Measurements from ENCODE around the gene NXPH3.

NXPH3 gene

DNA sequence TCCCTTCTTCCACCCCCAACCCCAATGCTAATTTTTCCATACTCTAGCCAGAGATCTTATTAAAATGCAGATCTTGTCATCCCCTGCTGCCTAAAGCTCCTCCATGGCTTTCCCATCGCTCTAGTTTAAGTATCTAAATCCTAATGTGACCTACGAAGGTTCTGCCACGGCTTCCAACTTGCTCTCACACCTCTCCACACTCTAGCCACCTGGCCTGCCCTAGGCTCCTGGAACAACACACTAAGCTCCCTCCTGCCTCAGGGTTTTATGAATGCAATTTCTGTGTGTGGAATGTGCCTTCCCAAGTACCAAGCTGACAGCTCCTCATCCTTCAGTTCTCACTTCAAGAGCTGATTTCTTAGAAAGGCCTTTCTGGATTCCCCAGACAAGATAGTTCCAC, 16.6 kb downstream of the NXPH3 start:
- Histone ChIP-seq H3K9ac (ENCODE audit: low read depth, low read length, poor library complexity) (no peak overlapping the region), H3K4me3 (ENCODE audit: low read length in 2 of 2) (no peak overlapping the region), H3K4me2 (ENCODE audit: insufficient read depth, low read length, poor library complexity, severe bottlenecking) (no peak overlapping the region), H2AK5ac (ENCODE audit: low read depth, low read length) (no peak overlapping the region), H3K14ac (ENCODE audit: low read length) (no peak overlapping the region), H3K4ac (ENCODE audit: low read length) (no peak overlapping the region), H3K23ac (ENCODE audit: low read depth, low read length, poor library complexity) (no peak overlapping the region), H3K9me3 (replicated peaks in 1 of 2; ENCODE audit: control insufficient read depth in 2 of 2, insufficient read depth in 1 of 2, low read depth in 1 of 2, low read length in 2 of 2) (no peaks in the 10 kb centered on the region), H4K8ac (ENCODE audit: low read depth, low read length) (no peak overlapping the region), H2BK15ac (ENCODE audit: low read length) (no peak overlapping the region), H3K4me1 (ENCODE audit: control insufficient read depth in 2 of 2, insufficient read depth in 1 of 2, low read depth in 1 of 2, low read length in 2 of 2) (peaks cover 0 to 2% of the 10 kb centered on the region in 2 donors), H2AFZ (ENCODE audit: low read length) (no peak overlapping the region), H3K18ac (ENCODE audit: low read length) (no peak overlapping the region), H3K79me1 (ENCODE audit: low read depth, low read length) (no peaks in the 10 kb centered on the region), H4K91ac (ENCODE audit: low read depth, low read length, poor library complexity) (no peak overlapping the region), H2BK120ac (ENCODE audit: low read depth, low read length) (no peak overlapping the region), H3K36me3 (replicated peaks in 1 of 2; ENCODE audit: control insufficient read depth in 2 of 2, insufficient read depth in 2 of 2, low read length in 2 of 2) (peaks cover 4 to 17% of the 10 kb centered on the region in 2 donors), H3K27ac (replicated peaks; ENCODE audit: low read length) (no peak overlapping the region), H2BK5ac (ENCODE audit: low read length) (no peak overlapping the region), H2BK12ac (ENCODE audit: low read length) (no peak overlapping the region), H3K27me3 (ENCODE audit: control insufficient read depth in 3 of 3, insufficient read depth in 3 of 3, low read depth in 1 of 3, low read length in 3 of 3) (no peaks in the 10 kb centered on the region)
- DNase-seq (ENCODE audit: low spot score) = no peak
- WGBS, 2 donors (ENCODE audit: extremely low coverage in 2 of 2, insufficient read length in 2 of 2, insufficient replicate concordance in 1 of 2) = no CpG with 5 or more reads among the region's 3 CpGs

DNA sequence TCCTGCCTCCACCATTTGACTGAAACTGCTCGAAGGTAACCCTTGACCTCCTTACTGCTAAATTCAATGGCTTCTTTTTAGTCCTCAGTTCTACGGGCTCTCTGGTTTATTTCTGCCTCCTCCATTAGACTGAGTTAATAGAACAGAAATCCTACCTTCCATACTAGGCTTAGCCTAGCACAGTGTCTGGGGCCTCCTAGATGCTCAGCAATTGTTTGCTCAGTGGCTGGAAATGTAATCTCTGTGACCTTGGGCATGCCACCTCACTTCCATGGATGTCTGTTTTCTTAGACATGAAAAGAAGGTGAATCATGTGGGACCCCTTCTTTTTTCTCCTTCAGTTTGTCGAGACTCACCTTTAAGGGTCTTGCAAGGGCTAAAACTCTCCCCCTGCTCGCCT, 19.7 kb downstream of the NXPH3 start:
- no peak overlapping the region for H3K18ac ChIP-seq (ENCODE audit: low read length)
- H3K79me1 ChIP-seq (ENCODE audit: low read depth, low read length) = no peaks in the 10 kb centered on the region
- no peak overlapping the region for H2AK5ac ChIP-seq (ENCODE audit: low read depth, low read length)
- no peak overlapping the region for H2BK15ac ChIP-seq (ENCODE audit: low read length)
- no peak overlapping the region for H2BK5ac ChIP-seq (ENCODE audit: low read length)
- no peak overlapping the region for H3K9ac ChIP-seq (ENCODE audit: low read depth, low read length, poor library complexity)
- no peak overlapping the region for H3K4ac ChIP-seq (ENCODE audit: low read length)
- H2AFZ ChIP-seq (ENCODE audit: low read length) = no peak overlapping the region
- no peak overlapping the region for H4K8ac ChIP-seq (ENCODE audit: low read depth, low read length)
- H3K14ac ChIP-seq (ENCODE audit: low read length) = no peak overlapping the region
- no peak overlapping the region for H2BK12ac ChIP-seq (ENCODE audit: low read length)
- H3K4me1 ChIP-seq (ENCODE audit: control insufficient read depth in 2 of 2, insufficient read depth in 1 of 2, low read depth in 1 of 2, low read length in 2 of 2) = peaks cover 0 to 2% of the 10 kb centered on the region in 2 donors
- no peaks in the 10 kb centered on the region for H3K27me3 ChIP-seq (ENCODE audit: control insufficient read depth in 3 of 3, insufficient read depth in 3 of 3, low read depth in 1 of 3, low read length in 3 of 3)
- DNase-seq (ENCODE audit: low spot score) = no peak
- no CpG with 5 or more reads among the region's 4 CpGs for WGBS, 2 donors (ENCODE audit: extremely low coverage in 2 of 2, insufficient read length in 2 of 2, insufficient replicate concordance in 1 of 2)
- no peak overlapping the region for H3K4me2 ChIP-seq (ENCODE audit: insufficient read depth, low read length, poor library complexity, severe bottlenecking)
- H3K23ac ChIP-seq (ENCODE audit: low read depth, low read length, poor library complexity) = no peak overlapping the region
- no peaks in the 10 kb centered on the region for H3K9me3 ChIP-seq (replicated peaks in 1 of 2; ENCODE audit: control insufficient read depth in 2 of 2, insufficient read depth in 1 of 2, low read depth in 1 of 2, low read length in 2 of 2)
- H2BK120ac ChIP-seq (ENCODE audit: low read depth, low read length) = no peak overlapping the region
- H3K27ac ChIP-seq (replicated peaks; ENCODE audit: low read length) = no peak overlapping the region
- H3K4me3 ChIP-seq (ENCODE audit: low read length in 2 of 2) = no peak overlapping the region
- no peak overlapping the region for H4K91ac ChIP-seq (ENCODE audit: low read depth, low read length, poor library complexity)
- peaks cover 10 to 48% of the 10 kb centered on the region in 2 donors for H3K36me3 ChIP-seq (replicated peaks in 1 of 2; ENCODE audit: control insufficient read depth in 2 of 2, insufficient read depth in 2 of 2, low read length in 2 of 2)

DNA sequence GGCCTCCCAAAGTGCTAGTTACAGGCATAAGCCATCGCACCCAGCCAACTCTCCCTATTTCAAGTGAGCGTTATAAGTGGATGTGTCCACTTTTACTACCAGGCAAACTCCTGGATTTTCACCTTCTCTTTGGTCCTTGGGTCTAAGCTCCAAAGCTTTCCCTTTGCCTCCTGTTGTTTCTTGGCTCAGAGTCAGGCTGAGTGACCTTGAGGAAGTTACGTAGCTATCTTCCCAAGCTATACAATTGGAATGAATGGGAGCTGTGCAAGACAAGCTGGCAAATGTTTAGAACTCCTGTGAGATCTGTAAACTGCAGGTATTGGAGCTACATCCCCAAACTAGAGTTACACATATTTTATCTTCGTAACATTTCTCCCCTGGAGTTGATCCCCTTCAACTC, 20.3 kb downstream of the NXPH3 start:
- Histone ChIP-seq H3K27me3 (ENCODE audit: control insufficient read depth in 3 of 3, insufficient read depth in 3 of 3, low read depth in 1 of 3, low read length in 3 of 3) (no peaks in the 10 kb centered on the region), H3K9ac (ENCODE audit: low read depth, low read length, poor library complexity) (no peak overlapping the region), H2BK15ac (ENCODE audit: low read length) (no peak overlapping the region), H3K18ac (ENCODE audit: low read length) (no peak overlapping the region), H4K91ac (ENCODE audit: low read depth, low read length, poor library complexity) (no peak overlapping the region), H2AK5ac (ENCODE audit: low read depth, low read length) (no peak overlapping the region), H3K36me3 (replicated peaks in 1 of 2; ENCODE audit: control insufficient read depth in 2 of 2, insufficient read depth in 2 of 2, low read length in 2 of 2) (peaks cover 13 to 54% of the 10 kb centered on the region in 2 donors), H3K23ac (ENCODE audit: low read depth, low read length, poor library complexity) (no peak overlapping the region), H3K4me2 (ENCODE audit: insufficient read depth, low read length, poor library complexity, severe bottlenecking) (no peak overlapping the region), H2BK120ac (ENCODE audit: low read depth, low read length) (no peak overlapping the region), H3K27ac (replicated peaks; ENCODE audit: low read length) (no peak overlapping the region), H2BK12ac (ENCODE audit: low read length) (no peak overlapping the region), H4K8ac (ENCODE audit: low read depth, low read length) (no peak overlapping the region), H3K79me1 (ENCODE audit: low read depth, low read length) (no peaks in the 10 kb centered on the region), H2BK5ac (ENCODE audit: low read length) (no peak overlapping the region), H3K4me3 (ENCODE audit: low read length in 2 of 2) (no peak overlapping the region), H2AFZ (ENCODE audit: low read length) (no peak overlapping the region), H3K9me3 (replicated peaks in 1 of 2; ENCODE audit: control insufficient read depth in 2 of 2, insufficient read depth in 1 of 2, low read depth in 1 of 2, low read length in 2 of 2) (no peaks in the 10 kb centered on the region), H3K14ac (ENCODE audit: low read length) (no peak overlapping the region), H3K4ac (ENCODE audit: low read length) (no peak overlapping the region), H3K4me1 (ENCODE audit: control insufficient read depth in 2 of 2, insufficient read depth in 1 of 2, low read depth in 1 of 2, low read length in 2 of 2) (peaks cover 0 to 2% of the 10 kb centered on the region in 2 donors)
- WGBS, 2 donors (ENCODE audit: extremely low coverage in 2 of 2, insufficient read length in 2 of 2, insufficient replicate concordance in 1 of 2) = no CpG with 5 or more reads among the region's 4 CpGs
- DNase-seq (ENCODE audit: low spot score) = no peak

DNA sequence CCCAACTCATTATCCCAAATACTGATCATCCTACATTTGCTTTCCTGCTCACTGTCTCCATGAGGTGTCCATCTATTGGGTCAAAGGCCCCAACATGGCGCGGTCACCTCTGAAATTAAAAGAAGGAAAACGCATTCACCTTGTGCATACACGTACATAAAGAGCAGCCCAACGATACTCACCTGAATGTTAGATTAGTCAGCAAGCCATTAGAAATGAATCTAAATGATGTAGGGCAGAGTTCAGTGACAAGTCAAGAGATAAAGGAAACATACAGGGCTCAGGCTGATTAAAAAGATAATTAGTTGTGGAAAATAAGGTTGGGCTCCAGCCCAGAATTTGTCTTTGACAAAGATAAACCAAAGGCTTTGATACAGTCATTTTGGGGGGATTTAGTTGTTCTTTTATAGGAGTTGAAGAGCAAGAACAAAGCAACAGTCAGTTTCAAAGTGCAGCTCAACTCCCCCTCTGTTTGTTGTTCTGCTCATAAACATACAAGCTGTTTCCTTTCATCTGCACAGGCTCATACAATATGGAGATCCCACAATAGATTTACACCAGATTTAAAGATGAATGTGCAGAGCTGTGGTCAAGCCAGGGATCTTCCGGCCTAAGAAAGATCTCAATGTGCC, 21.1 kb downstream of the NXPH3 start:
- H4K8ac ChIP-seq (ENCODE audit: low read depth, low read length) = no peak overlapping the region
- no peaks in the 10 kb centered on the region for H3K27me3 ChIP-seq (ENCODE audit: control insufficient read depth in 3 of 3, insufficient read depth in 3 of 3, low read depth in 1 of 3, low read length in 3 of 3)
- no peak overlapping the region for H2BK15ac ChIP-seq (ENCODE audit: low read length)
- H3K4ac ChIP-seq (ENCODE audit: low read length) = no peak overlapping the region
- no peak overlapping the region for H3K9ac ChIP-seq (ENCODE audit: low read depth, low read length, poor library complexity)
- no peaks in the 10 kb centered on the region for H3K79me1 ChIP-seq (ENCODE audit: low read depth, low read length)
- no peak for DNase-seq (ENCODE audit: low spot score)
- no peak overlapping the region for H3K18ac ChIP-seq (ENCODE audit: low read length)
- no peak overlapping the region for H3K14ac ChIP-seq (ENCODE audit: low read length)
- no peak overlapping the region for H2BK120ac ChIP-seq (ENCODE audit: low read depth, low read length)
- H3K4me3 ChIP-seq (ENCODE audit: low read length in 2 of 2) = no peak overlapping the region
- no peak overlapping the region for H3K27ac ChIP-seq (replicated peaks; ENCODE audit: low read length)
- H2BK12ac ChIP-seq (ENCODE audit: low read length) = no peak overlapping the region
- H3K4me2 ChIP-seq (ENCODE audit: insufficient read depth, low read length, poor library complexity, severe bottlenecking) = no peak overlapping the region
- H3K23ac ChIP-seq (ENCODE audit: low read depth, low read length, poor library complexity) = no peak overlapping the region
- peaks cover 0 to 3% of the 10 kb centered on the region in 2 donors for H3K4me1 ChIP-seq (ENCODE audit: control insufficient read depth in 2 of 2, insufficient read depth in 1 of 2, low read depth in 1 of 2, low read length in 2 of 2)
- no peaks in the 10 kb centered on the region for H3K9me3 ChIP-seq (replicated peaks in 1 of 2; ENCODE audit: control insufficient read depth in 2 of 2, insufficient read depth in 1 of 2, low read depth in 1 of 2, low read length in 2 of 2)
- no peak overlapping the region for H2AK5ac ChIP-seq (ENCODE audit: low read depth, low read length)
- no CpG with 5 or more reads among the region's 6 CpGs for WGBS, 2 donors (ENCODE audit: extremely low coverage in 2 of 2, insufficient read length in 2 of 2, insufficient replicate concordance in 1 of 2)
- H4K91ac ChIP-seq (ENCODE audit: low read depth, low read length, poor library complexity) = no peak overlapping the region
- H2AFZ ChIP-seq (ENCODE audit: low read length) = no peak overlapping the region
- peaks cover 14 to 62% of the 10 kb centered on the region in 2 donors for H3K36me3 ChIP-seq (replicated peaks in 1 of 2; ENCODE audit: control insufficient read depth in 2 of 2, insufficient read depth in 2 of 2, low read length in 2 of 2)
- H2BK5ac ChIP-seq (ENCODE audit: low read length) = no peak overlapping the region

All from neuronal stem cell (in vitro differentiated cells).